ENCODE measurements around the gene TRPM3.

Gene TRPM3

DNA sequence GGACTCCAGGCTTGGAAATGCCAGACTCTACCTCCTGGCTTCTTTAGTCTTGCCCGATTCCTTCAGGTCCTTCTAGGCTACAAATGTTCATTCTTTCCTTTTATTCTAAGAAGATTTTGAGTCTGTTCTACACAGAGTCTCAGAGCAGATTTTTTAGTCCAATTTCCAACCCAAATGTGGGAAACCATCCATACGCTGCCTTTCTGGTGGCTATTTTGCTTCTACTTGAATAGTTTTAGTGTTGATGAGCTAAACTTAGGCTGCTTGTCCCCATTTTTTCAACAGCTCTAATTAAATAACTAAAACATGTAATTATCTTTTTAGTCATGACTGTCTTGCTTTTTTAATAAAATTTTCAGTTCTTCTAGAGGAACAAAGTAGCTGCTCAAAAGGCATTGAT is 594.5 kb downstream of the TRPM3 start:
- DNase-seq (ENCODE audit: low read depth, low spot score) = no peak
- TF ChIP-seq, protein P1, sequence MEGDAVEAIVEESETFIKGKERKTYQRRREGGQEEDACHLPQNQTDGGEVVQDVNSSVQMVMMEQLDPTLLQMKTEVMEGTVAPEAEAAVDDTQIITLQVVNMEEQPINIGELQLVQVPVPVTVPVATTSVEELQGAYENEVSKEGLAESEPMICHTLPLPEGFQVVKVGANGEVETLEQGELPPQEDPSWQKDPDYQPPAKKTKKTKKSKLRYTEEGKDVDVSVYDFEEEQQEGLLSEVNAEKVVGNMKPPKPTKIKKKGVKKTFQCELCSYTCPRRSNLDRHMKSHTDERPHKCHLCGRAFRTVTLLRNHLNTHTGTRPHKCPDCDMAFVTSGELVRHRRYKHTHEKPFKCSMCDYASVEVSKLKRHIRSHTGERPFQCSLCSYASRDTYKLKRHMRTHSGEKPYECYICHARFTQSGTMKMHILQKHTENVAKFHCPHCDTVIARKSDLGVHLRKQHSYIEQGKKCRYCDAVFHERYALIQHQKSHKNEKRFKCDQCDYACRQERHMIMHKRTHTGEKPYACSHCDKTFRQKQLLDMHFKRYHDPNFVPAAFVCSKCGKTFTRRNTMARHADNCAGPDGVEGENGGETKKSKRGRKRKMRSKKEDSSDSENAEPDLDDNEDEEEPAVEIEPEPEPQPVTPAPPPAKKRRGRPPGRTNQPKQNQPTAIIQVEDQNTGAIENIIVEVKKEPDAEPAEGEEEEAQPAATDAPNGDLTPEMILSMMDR (IDR thresholded peaks at IDR 0.05; ENCODE audit: insufficient read depth, low read length, missing control alignments) = no peak
- ChIA-PET CTCF (interaction anchor here (0.9 kb wide), 1 partner anchor 15 kb away, joined by 3 read pairs; no protein-coding TSS in a partner anchor), POLR2A (no interaction called here)
- no peak overlapping the region for H3K4me3 ChIP-seq (ENCODE audit: low read depth, low read length)

DNA sequence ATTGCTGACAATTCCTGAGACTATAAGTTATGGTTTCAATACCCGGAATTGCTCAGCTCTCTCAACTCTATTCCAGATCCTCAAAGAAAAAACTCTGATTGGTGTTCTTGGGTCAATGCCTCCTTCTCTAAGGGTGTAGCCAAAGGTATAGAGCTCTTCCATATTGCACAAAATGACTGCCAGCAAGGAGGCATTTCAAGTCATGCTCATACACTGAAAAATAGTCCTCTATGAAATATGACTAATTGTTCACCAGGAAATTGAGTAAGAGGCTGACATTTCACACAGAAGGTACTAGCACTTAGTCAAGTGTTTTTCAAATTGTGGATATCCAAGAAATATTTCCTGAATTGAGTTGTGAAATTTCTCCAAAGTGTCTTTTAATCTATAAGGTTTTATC is 595.9 kb downstream of the TRPM3 start:
- ChIA-PET POLR2A (no interaction called here), CTCF (no interaction called here)
- TF ChIP-seq, protein P1 (IDR thresholded peaks at IDR 0.05; ENCODE audit: insufficient read depth, low read length, missing control alignments) = no peak
- no peak for DNase-seq (ENCODE audit: low read depth, low spot score)
- H3K4me3 ChIP-seq (ENCODE audit: low read depth, low read length) = no peak overlapping the region

DNA sequence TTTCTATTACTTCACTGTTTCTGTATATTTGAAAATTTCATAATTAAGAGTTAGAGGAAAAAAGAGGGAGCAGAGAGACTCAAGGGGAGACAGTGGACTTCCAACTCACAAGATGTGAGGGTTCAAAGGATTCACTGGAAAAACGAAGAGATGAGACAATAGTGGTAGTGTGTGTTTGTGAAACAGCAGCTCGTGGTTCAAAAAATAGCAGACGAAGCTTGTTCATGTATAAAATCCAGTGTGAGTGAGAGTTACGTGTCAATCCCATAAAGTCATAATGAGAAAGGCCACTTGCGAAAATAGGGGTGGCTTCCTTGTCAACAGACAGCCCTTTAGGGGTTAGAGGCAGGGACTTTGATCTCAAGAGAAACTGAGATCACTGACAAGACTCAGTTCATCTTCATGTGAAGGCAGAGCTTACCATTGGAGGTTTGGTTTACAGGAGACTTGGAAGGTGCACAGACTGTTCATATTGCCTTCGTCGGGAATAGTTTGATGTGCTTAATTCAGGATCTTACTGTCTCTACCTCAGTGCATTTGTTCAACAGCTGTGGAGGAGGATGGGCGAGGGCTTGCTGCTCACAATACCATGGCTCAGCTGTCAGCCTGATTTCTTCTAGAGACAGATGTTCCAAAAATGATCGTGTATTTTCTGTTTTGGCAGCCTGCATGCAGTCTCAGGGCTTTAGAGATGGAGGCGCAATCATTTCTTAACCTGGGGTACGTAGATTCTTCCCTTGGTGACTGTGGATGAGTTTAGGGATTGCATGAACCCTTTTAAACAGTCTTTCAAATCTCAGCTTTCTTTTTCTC is 601.3 kb downstream of the TRPM3 start:
- ChIA-PET CTCF (interaction anchor here (0.6 to 2.1 kb wide), 7 partner anchors 9 to 106 kb away, joined by 3 to 9 read pairs (median 4); no protein-coding TSS in a partner anchor), POLR2A (no interaction called here)
- TF ChIP-seq, protein P1 (IDR thresholded peaks at IDR 0.05; ENCODE audit: insufficient read depth, low read length, missing control alignments) = no peak
- no peak overlapping the region for H3K4me3 ChIP-seq (ENCODE audit: low read depth, low read length)
- DNase-seq (ENCODE audit: low read depth, low spot score) = no peak

DNA sequence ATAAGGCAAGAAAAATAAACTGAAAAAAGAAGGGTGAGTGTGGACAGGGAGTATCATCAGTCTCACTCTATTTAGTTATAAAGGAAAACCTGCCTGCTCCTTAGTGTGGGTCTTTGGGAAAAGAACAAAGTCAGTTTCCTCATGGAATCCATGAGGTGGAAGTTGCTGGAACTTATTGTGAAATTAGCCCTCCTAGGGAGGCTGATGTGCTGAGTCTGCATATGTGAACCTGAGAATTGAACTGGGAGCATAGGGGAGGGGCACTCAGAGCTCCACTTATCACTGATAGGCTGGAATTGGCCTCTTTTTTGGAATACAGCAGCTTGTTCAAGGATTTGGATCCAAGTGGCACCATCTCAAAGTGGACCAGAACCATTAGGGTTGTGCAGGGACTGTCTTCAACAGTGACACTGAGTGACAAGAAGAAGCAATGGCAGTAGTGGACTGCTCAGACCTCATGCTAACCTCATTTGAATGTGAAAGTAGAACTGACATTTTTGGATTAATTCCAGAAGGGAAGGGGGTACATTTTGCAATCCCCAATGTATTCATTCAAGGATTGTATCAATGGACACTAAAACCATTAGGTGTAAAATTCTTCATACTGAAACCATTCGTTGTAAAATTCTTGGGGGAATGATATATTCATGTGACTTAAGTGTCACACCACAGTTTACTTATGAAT is 603.4 kb downstream of the TRPM3 start:
- DNase-seq (ENCODE audit: low read depth, low spot score) = no peak
- POLR2A ChIA-PET = no interaction called here
- CTCF ChIA-PET = interaction anchor here (0.9 to 1.2 kb wide), 2 partner anchors 8 to 33 kb away, joined by 3 read pairs; no protein-coding TSS in a partner anchor
- TF ChIP-seq, protein P1 (IDR thresholded peaks at IDR 0.05; ENCODE audit: insufficient read depth, low read length, missing control alignments) = no peak
- H3K4me3 ChIP-seq (ENCODE audit: low read depth, low read length) = no peak overlapping the region

DNA sequence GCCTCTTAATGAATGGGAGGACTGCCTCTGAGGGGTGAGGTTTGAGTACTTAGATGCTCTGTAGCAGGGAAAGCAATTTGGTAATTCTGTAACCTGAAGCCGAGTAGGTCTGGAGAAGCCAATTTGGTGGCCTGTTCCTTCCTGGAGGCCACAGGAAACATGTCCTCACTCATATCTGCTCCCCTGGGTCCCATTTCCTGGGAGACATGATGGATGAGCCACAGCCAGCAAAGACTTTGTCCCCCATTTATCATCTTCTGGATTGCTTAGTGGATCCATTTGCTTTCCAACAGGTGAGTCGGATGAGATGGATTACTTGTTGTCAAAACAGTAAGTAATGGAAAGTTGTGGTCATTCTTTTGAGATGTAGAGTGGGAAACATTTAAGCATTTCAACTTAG is 607.1 kb downstream of the TRPM3 start:
- ChIA-PET CTCF (no interaction called here), POLR2A (no interaction called here)
- no peak for DNase-seq (ENCODE audit: low read depth, low spot score)
- TF ChIP-seq, protein P1 (IDR thresholded peaks at IDR 0.05; ENCODE audit: insufficient read depth, low read length, missing control alignments) = no peak
- H3K4me3 ChIP-seq (ENCODE audit: low read depth, low read length) = no peak overlapping the region

DNA sequence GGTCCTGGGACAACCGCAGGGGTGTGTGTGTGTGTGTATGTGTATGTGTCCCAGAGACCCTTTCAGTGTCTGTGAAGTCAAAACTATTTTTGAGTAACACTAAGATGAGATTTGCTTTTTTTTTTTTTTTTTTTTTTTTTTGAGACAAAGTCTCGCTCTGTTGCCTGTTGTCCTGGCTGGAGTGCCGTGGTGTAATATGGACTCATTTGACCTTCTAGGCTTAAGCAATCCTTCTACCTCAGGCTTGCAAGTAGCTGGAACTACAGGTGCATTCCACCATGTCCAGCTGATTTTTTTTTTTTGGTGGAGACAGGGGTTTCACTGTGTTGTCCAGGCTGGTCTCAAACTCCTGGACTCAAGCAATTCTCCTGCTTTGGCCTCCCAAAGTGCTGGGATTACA is 609.6 kb downstream of the TRPM3 start:
- CTCF ChIA-PET = interaction anchor here (1.1 to 5.3 kb wide), 6 partner anchors 8 to 27 kb away, joined by 3 to 30 read pairs (median 7); no protein-coding TSS in a partner anchor

More for the DNA sequence above, 609.6 kb downstream of the TRPM3 start:
- H3K4me3 ChIP-seq (ENCODE audit: low read depth, low read length) = no peak overlapping the region
- POLR2A ChIA-PET = no interaction called here
- DNase-seq (ENCODE audit: low read depth, low spot score) = no peak
- TF ChIP-seq, protein P1 (IDR thresholded peaks at IDR 0.05; ENCODE audit: insufficient read depth, low read length, missing control alignments) = no peak
